Measurements from ENCODE around the gene GGCX.
A peak's percentile ranks its signal among the peaks of the same experiment; 100 is the strongest.
"Not testable (repeated sequence)": the region's sequence is repeated elsewhere in the genome, so short reads cannot be mapped to it uniquely, and the experiment has no call there.

The GGCX gene

DNA sequence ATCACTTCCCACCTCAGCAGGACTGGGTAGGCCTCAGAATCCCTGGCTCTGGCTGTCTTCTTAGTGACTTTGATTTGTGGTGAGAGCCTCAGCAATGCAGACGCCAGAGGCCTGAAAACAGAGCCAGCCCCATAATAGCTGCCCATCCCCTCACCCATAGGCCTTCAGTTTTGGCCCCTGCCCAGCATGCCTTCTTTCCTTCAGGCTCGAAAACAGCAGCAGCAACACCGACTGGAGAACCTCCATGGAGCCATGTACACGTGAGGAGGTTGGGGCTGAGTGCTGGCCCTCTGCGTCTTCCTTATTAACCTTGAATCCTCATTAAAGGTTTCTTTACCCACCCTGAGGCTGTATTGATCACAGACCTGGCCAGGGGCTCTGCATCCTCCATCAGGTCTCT is 35.9 kb upstream of the GGCX start:
- CTCF ChIA-PET = no interaction called here
- no peak for DNase-seq (ENCODE audit: extremely low spot score)
- no peak for TF ChIP-seq ELF4 (IDR thresholded peaks at IDR 0.05)
- no peak for TF ChIP-seq L3MBTL2 (conservative IDR thresholded peaks at IDR 0.05)
- TF ChIP-seq, protein P1, sequence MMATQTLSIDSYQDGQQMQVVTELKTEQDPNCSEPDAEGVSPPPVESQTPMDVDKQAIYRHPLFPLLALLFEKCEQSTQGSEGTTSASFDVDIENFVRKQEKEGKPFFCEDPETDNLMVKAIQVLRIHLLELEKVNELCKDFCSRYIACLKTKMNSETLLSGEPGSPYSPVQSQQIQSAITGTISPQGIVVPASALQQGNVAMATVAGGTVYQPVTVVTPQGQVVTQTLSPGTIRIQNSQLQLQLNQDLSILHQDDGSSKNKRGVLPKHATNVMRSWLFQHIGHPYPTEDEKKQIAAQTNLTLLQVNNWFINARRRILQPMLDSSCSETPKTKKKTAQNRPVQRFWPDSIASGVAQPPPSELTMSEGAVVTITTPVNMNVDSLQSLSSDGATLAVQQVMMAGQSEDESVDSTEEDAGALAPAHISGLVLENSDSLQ (IDR thresholded peaks at IDR 0.05) = no peak
- TF ChIP-seq CTBP1 (IDR thresholded peaks at IDR 0.05; ENCODE audit: borderline replicate concordance) = no peak
- no peak for TF ChIP-seq TARDBP (IDR thresholded peaks at IDR 0.05)
- TF ChIP-seq HDGF (IDR thresholded peaks at IDR 0.05; ENCODE audit: borderline replicate concordance) = no peak
- TF ChIP-seq LEF1 (IDR thresholded peaks at IDR 0.05; ENCODE audit: borderline replicate concordance) = no peak
- no peak for TF ChIP-seq FOXA1 (IDR thresholded peaks at IDR 0.05)
- no peak for TF ChIP-seq FOXM1 (IDR thresholded peaks at IDR 0.05; ENCODE audit: borderline replicate concordance)
- TF ChIP-seq SUZ12 (IDR thresholded peaks at IDR 0.05) = no peak
- no peak for TF ChIP-seq FOXK2 (IDR thresholded peaks at IDR 0.05)
- no peak for TF ChIP-seq ARNT (IDR thresholded peaks at IDR 0.05)
- TF ChIP-seq BHLHE40 (IDR thresholded peaks at IDR 0.05; ENCODE audit: borderline replicate concordance) = no peak
- no peak for TF ChIP-seq NFRKB (IDR thresholded peaks at IDR 0.05)
- no peak for TF ChIP-seq ZNF384 (IDR thresholded peaks at IDR 0.05)
- POLR2A ChIA-PET = interaction anchor here (2.6 to 3.0 kb wide), 2 partner anchors 14 to 58 kb away, joined by 13 to 30 read pairs; partner anchors contain the start of genes C2orf68 and MAT2A

DNA sequence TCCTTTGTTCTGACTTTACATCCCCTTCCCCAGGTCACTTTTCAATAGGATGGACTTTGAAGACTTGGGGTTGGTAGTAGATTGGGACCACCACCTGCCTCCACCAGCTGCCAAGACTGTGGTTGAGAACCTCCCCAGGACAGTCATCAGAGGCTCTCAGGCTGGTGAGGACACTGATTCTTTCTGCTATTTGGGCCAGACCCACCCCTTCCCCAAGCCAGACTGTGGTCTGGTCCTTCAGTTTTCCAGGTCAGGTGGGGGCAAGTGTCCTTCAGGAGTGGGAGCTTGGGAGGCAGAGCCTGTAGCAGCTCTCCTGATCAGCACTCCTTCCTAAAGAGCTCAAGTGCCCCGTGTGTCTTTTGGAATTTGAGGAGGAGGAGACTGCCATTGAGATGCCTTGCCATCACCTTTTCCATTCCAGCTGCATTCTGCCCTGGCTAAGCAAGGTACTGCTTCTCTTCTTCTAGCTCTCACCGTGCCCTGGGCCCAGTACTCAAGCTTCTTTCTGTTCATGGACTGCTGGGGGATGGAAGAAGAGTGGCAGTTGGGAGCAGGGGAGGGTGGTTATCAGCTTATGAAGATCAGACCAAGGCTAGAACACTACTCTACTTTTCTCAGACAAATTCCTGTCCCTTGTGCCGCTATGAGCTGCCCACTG is 35.3 kb upstream of the GGCX start:
- DNase-seq (ENCODE audit: extremely low spot score) = no peak
- TF ChIP-seq BHLHE40 (IDR thresholded peaks at IDR 0.05; ENCODE audit: borderline replicate concordance) (no peak), TARDBP (IDR thresholded peaks at IDR 0.05) (no peak), CTBP1 (IDR thresholded peaks at IDR 0.05; ENCODE audit: borderline replicate concordance) (no peak), L3MBTL2 (conservative IDR thresholded peaks at IDR 0.05) (no peak), HDGF (IDR thresholded peaks at IDR 0.05; ENCODE audit: borderline replicate concordance) (no peak), LEF1 (IDR thresholded peaks at IDR 0.05; ENCODE audit: borderline replicate concordance) (no peak), FOXM1 (IDR thresholded peaks at IDR 0.05; ENCODE audit: borderline replicate concordance) (no peak), NFRKB (IDR thresholded peaks at IDR 0.05) (no peak), SUZ12 (IDR thresholded peaks at IDR 0.05) (no peak), ZNF384 (IDR thresholded peaks at IDR 0.05) (no peak), ELF4 (IDR thresholded peaks at IDR 0.05) (no peak), SP1 (IDR thresholded peaks at IDR 0.05) (no peak), ARNT (IDR thresholded peaks at IDR 0.05) (no peak), FOXK2 (IDR thresholded peaks at IDR 0.05) (no peak), FOXA1 (IDR thresholded peaks at IDR 0.05) (no peak)
- TF ChIP-seq, protein P1 (IDR thresholded peaks at IDR 0.05) = no peak
- ChIA-PET POLR2A (interaction anchor here (1.2 to 3.0 kb wide), 5 partner anchors 9 to 59 kb away, joined by 3 to 30 read pairs (median 13); partner anchors contain the start of genes C2orf68 and MAT2A), CTCF (interaction anchor here (1.4 kb wide), 1 partner anchor 15 kb away, joined by 3 read pairs; the partner anchor contains the start of gene C2orf68)

DNA sequence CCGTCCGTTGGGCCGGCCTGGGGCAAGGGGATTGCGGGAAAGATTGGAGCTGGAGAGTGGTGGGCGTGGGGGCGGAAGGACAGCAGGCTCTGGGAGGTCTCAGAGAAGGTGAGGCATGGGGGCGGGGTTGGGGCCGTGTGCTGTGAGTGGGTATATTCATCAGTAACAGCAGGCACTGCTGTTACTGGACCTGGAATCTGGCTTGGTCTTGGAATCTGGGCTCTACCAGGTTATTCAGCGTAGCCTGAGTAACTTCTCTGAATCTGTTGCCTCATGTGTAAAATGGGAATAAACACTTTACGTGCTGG is 34.7 kb upstream of the GGCX start:
- ChIA-PET CTCF (interaction anchor here (1.4 kb wide), 1 partner anchor 16 kb away, joined by 3 read pairs; the partner anchor contains the start of gene C2orf68), POLR2A (interaction anchor here (1.0 to 3.2 kb wide), 15 partner anchors 9 to 159 kb away, joined by 3 to 30 read pairs (median 8); partner anchors contain the start of genes C2orf68, GGCX, MAT2A and USP39)
- no peak for DNase-seq (ENCODE audit: extremely low spot score)
- TF ChIP-seq TARDBP (IDR thresholded peaks at IDR 0.05) = no peak
- TF ChIP-seq NFRKB (IDR thresholded peaks at IDR 0.05) = no peak
- no peak for TF ChIP-seq ARNT (IDR thresholded peaks at IDR 0.05)
- TF ChIP-seq FOXK2 (IDR thresholded peaks at IDR 0.05) = no peak
- TF ChIP-seq FOXM1 (IDR thresholded peaks at IDR 0.05; ENCODE audit: borderline replicate concordance) = no peak
- TF ChIP-seq ELF4 (IDR thresholded peaks at IDR 0.05) = no peak
- no peak for TF ChIP-seq HDGF (IDR thresholded peaks at IDR 0.05; ENCODE audit: borderline replicate concordance)

DNA sequence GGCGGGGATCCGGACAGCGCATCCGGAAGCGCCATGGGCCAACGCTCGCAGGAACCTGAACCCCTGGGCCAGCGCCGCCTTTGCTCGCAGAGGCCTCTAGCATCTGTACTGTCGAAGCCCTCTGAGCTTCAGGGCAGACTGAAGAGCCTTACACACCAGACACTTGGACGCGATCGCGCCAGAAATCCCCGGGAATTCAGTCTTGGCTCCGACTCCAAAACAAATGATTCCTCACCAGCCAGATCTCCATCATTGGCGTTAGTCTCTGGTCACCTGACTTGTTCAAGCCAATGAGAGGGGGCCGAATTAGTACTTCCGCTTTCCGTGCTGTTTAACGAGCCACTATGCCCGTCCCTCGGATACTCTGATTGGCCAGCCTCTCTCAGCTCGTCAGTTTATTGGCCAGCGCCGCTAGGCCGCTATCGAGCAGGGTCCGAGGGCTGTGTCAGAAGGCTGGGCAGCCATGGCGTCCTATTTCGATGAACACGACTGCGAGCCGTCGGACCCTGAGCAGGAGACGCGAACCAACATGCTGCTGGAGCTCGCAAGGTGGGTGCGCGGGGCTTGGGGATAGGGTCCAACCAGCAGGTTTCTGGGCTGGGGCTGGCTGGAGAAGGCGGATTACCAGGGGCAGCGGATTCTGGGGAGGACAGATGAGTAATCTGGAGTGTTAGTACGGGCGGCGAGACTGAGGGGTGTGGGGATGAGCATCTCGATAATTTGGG is 34.2 kb upstream of the GGCX start, which contains the start of gene RNF181:
TSS of gene RNF181 (plus strand) at position 445 of the 725 bp plus-strand sequence. CDS start at position 464, 19 bp downstream.
- DNase-seq (ENCODE audit: extremely low spot score) = peak; percentile 94
- CTCF ChIA-PET = interaction anchor here (1.4 kb wide), 1 partner anchor 16 kb away, joined by 3 read pairs; the partner anchor contains the start of gene C2orf68
- TF ChIP-seq NFRKB (IDR thresholded peaks at IDR 0.05) (no peak), CTBP1 (IDR thresholded peaks at IDR 0.05; ENCODE audit: borderline replicate concordance) (no peak), L3MBTL2 (conservative IDR thresholded peaks at IDR 0.05) (peak; percentile 86), ELF4 (IDR thresholded peaks at IDR 0.05) (peak; percentile 94)
- POLR2A ChIA-PET = interaction anchor here (0.7 to 3.2 kb wide), 20 partner anchors 10 to 268 kb away, joined by 3 to 30 read pairs (median 5); partner anchors contain the start of genes C2orf68, GGCX, MAT2A and TGOLN2

DNA sequence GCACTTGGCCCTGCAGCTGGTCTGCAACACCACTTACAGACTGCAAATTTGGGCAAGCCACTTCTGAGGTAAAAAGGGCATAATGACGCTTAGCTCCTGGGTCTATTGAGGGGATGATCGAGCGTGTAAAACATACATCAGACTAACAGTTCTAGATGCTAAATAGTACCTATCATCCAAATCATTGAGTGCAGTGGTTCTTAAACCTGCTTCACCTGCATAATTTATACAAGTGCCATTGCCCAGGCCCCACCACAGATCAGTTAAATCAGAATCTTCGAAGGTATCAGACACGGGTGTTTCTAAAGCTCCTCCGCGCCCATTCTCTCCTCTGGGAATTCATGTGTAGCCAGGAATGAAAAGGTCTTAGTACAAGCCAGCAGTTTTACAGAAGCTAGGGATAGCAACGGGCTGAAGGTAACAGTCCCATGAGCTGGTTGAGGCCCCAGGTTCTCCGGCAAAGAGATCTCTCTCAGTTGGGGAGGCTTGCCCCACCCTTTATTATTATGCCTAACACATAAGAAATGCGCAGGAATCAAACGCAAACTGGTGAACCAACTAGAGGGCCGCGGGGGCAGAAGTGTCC is 33.5 kb upstream of the GGCX start:
- CTCF ChIA-PET = no interaction called here
- TF ChIP-seq L3MBTL2 (conservative IDR thresholded peaks at IDR 0.05) = no peak
- TF ChIP-seq ARNT (IDR thresholded peaks at IDR 0.05) = no peak
- TF ChIP-seq SP1 (IDR thresholded peaks at IDR 0.05) = no peak
- TF ChIP-seq NFRKB (IDR thresholded peaks at IDR 0.05) = no peak

DNA sequence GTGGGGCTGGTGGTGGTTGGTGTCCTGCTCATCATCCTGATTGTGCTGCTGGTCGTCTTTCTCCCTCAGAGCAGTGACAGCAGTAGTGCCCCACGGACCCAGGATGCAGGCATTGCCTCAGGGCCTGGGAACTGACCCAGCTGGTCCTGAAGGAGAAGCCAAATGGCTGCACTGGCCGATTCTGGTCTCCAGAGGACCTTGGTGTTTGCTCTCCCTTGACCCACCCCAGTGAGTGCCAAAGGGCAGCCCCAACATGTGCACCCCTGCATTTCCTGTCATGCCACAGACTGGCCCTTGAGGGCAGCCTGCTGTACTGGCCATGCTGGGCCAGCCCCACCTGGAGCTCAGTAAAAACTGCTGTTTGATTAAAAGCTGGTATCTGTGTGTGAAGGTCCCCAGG is 31.7 kb upstream of the GGCX start:
- DNase-seq (ENCODE audit: extremely low spot score) = no peak
- CTCF ChIA-PET = no interaction called here
- POLR2A ChIA-PET = interaction anchor here (0.6 to 3.2 kb wide), 3 partner anchors 7 to 24 kb away, joined by 3 to 28 read pairs (median 4); partner anchors contain the start of gene VAMP5
- no peak for TF ChIP-seq SP1 (IDR thresholded peaks at IDR 0.05)
- TF ChIP-seq ELF4 (IDR thresholded peaks at IDR 0.05) = no peak
- no peak for TF ChIP-seq NFRKB (IDR thresholded peaks at IDR 0.05)
- TF ChIP-seq, protein P1 (IDR thresholded peaks at IDR 0.05) = no peak
- no peak for TF ChIP-seq L3MBTL2 (conservative IDR thresholded peaks at IDR 0.05)
- TF ChIP-seq HDGF (IDR thresholded peaks at IDR 0.05; ENCODE audit: borderline replicate concordance) = no peak
- TF ChIP-seq ZNF384 (IDR thresholded peaks at IDR 0.05) = no peak
- TF ChIP-seq CTBP1 (IDR thresholded peaks at IDR 0.05; ENCODE audit: borderline replicate concordance) = no peak
- no peak for TF ChIP-seq FOXA1 (IDR thresholded peaks at IDR 0.05)
- TF ChIP-seq SUZ12 (IDR thresholded peaks at IDR 0.05) = no peak
- no peak for TF ChIP-seq BHLHE40 (IDR thresholded peaks at IDR 0.05; ENCODE audit: borderline replicate concordance)
- TF ChIP-seq ARNT (IDR thresholded peaks at IDR 0.05) = no peak
- no peak for TF ChIP-seq FOXM1 (IDR thresholded peaks at IDR 0.05; ENCODE audit: borderline replicate concordance)
- TF ChIP-seq LEF1 (IDR thresholded peaks at IDR 0.05; ENCODE audit: borderline replicate concordance) = no peak
- no peak for TF ChIP-seq FOXK2 (IDR thresholded peaks at IDR 0.05)
- TF ChIP-seq TARDBP (IDR thresholded peaks at IDR 0.05) = no peak

More for the DNA sequence above, 33.5 kb upstream of the GGCX start:
- DNase-seq (ENCODE audit: extremely low spot score) = no peak
- POLR2A ChIA-PET = interaction anchor here (0.7 to 3.2 kb wide), 20 partner anchors 9 to 267 kb away, joined by 3 to 30 read pairs (median 5); partner anchors contain the start of genes C2orf68, GGCX, MAT2A and TGOLN2

DNA sequence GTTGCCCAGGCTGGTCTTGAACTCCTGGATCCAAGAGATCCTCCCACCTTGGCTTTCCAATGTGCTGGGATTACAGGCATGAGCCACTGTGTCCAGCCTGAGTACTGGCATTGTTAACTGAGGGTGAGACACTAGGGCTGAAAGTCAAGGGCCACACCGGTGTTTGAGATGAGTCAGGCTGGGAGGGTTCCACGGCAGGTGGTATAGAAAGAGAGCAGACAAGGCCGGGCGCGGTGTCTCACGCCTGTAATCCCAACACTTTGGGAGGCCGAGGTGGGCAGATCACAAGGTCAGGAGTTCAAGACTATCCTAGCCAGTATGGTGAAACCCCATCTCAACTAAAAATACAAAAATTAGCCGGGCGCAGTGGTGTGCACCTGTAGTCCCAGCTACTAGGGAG is 31.0 kb upstream of the GGCX start:
- POLR2A ChIA-PET = interaction anchor here (0.9 kb wide), 1 partner anchor 14 kb away, joined by 4 read pairs; no protein-coding TSS in a partner anchor
- CTCF ChIA-PET; DNase-seq (ENCODE audit: extremely low spot score): not testable (repeated sequence)

Data from HEK293T (cell line).